ENCODE data around the gene ADGB. TPM values are rescaled to one million over a fixed set of nuclear protein-coding genes. Genes with fewer than 3 reads are reported as not detected.

The ADGB gene
- total RNA-seq, 1 experiment from 2014 or later, result not detected

DNA sequence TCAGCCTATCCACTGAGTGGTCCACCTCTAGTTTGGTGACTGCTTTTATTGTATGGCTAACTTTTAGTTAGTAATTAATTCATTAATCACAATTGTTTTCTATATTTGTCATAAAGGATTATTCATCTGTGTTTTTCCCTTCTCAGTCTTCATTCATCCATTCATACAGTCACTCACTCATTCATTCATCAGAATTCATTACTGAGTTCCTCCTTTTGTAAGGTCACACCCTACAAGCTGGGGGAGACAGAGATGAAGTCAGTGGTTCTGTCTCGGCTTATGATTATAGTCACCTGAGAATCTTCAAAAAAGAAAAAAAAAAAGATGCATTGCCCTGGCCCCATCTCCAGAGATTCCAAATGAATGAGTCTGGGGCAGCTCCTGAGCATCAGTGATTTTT, 257.1 kb downstream of the ADGB start:
- Histone ChIP-seq H3K4me3 (ENCODE audit: low read length) (no peak overlapping the region), H4K20me1 (ENCODE audit: low read length) (no peaks in the 10 kb centered on the region), H3K9me3 (ENCODE audit: low read length) (no peaks in the 10 kb centered on the region), H3K36me3 (ENCODE audit: low read depth, low read length) (no peaks in the 10 kb centered on the region), H3F3A (ENCODE audit: low read length, unreplicated experiment) (no peaks in the 10 kb centered on the region), H3K27me3 (ENCODE audit: low read length) (no peaks in the 10 kb centered on the region), H3K9ac (ENCODE audit: low read length) (no peak overlapping the region), H3K4me2 (ENCODE audit: low read length) (no peak overlapping the region), H3K9me2 (replicated peaks; ENCODE audit: low read length) (no peaks in the 10 kb centered on the region), H3K4me1 (ENCODE audit: insufficient read depth, low read length) (peaks cover 5% of the 10 kb centered on the region; the same call in 1 of the 2 replicates), H2AFZ (ENCODE audit: low read length) (no peak overlapping the region), H3K27ac (ENCODE audit: low read length) (no peak overlapping the region), H3K79me2 (ENCODE audit: low read length) (no peaks in the 10 kb centered on the region)
- no peak for DNase-seq
- ATAC-seq, result no peak
- intact Hi-C loops (cut with micrococcal nuclease), result no loop called here
- POLR2A ChIA-PET (ENCODE audit: unreplicated experiment), result no interaction called here
- CTCF ChIA-PET, result no interaction called here
- TF ChIP-seq EZH2phosphoT487 (IDR thresholded peaks at IDR 0.05; ENCODE audit: borderline replicate concordance, low read length), result no peak
- no peak for TF ChIP-seq EZH2 (IDR thresholded peaks at IDR 0.05; ENCODE audit: low read length, unreplicated experiment)
- TF ChIP-seq, protein P1, sequence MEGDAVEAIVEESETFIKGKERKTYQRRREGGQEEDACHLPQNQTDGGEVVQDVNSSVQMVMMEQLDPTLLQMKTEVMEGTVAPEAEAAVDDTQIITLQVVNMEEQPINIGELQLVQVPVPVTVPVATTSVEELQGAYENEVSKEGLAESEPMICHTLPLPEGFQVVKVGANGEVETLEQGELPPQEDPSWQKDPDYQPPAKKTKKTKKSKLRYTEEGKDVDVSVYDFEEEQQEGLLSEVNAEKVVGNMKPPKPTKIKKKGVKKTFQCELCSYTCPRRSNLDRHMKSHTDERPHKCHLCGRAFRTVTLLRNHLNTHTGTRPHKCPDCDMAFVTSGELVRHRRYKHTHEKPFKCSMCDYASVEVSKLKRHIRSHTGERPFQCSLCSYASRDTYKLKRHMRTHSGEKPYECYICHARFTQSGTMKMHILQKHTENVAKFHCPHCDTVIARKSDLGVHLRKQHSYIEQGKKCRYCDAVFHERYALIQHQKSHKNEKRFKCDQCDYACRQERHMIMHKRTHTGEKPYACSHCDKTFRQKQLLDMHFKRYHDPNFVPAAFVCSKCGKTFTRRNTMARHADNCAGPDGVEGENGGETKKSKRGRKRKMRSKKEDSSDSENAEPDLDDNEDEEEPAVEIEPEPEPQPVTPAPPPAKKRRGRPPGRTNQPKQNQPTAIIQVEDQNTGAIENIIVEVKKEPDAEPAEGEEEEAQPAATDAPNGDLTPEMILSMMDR (conservative IDR thresholded peaks at IDR 0.05; ENCODE audit: low read depth, low read length), result no peak
- BruUV-seq (replicated peaks), result no TSS peak

DNA sequence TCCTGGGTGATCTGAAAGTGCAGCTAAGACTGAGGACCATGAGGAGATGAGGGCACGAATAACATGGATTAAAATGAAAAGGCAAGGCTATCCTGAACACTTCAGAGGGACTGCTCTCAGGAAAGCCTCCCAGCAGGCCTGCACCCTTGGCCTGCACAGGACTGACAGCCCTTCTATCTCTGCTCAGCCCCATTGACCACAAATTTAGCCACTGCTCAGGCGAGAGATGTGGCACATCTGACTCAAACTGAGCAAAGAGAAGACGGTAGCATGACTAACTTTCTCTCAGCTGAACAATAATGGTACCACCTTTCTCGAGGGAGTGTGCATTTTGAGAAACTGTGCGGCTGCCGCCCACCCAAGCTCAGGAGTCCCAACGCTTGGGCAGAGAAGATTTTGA, 257.5 kb downstream of the ADGB start:
- Histone ChIP-seq H3K9ac (ENCODE audit: low read length) (no peak overlapping the region), H3K79me2 (ENCODE audit: low read length) (no peaks in the 10 kb centered on the region), H3K4me2 (ENCODE audit: low read length) (no peak overlapping the region), H3K27ac (ENCODE audit: low read length) (no peak overlapping the region), H3K9me3 (ENCODE audit: low read length) (no peaks in the 10 kb centered on the region), H2AFZ (ENCODE audit: low read length) (no peak overlapping the region), H3K4me3 (ENCODE audit: low read length) (no peak overlapping the region), H3K27me3 (ENCODE audit: low read length) (no peaks in the 10 kb centered on the region), H3K36me3 (ENCODE audit: low read depth, low read length) (no peaks in the 10 kb centered on the region), H4K20me1 (ENCODE audit: low read length) (no peaks in the 10 kb centered on the region), H3K9me2 (replicated peaks; ENCODE audit: low read length) (no peaks in the 10 kb centered on the region), H3F3A (ENCODE audit: low read length, unreplicated experiment) (no peaks in the 10 kb centered on the region), H3K4me1 (ENCODE audit: insufficient read depth, low read length) (peaks cover 5% of the 10 kb centered on the region; the same call in 1 of the 2 replicates)
- CTCF ChIA-PET, result no interaction called here
- no TSS peak for BruUV-seq (replicated peaks)
- ATAC-seq (no peak), DNase-seq (no peak)
- intact Hi-C loops (cut with micrococcal nuclease), result no loop called here
- POLR2A ChIA-PET (ENCODE audit: unreplicated experiment), result no interaction called here
- TF ChIP-seq, protein P1 (conservative IDR thresholded peaks at IDR 0.05; ENCODE audit: low read depth, low read length), result no peak
- no peak for TF ChIP-seq EZH2phosphoT487 (IDR thresholded peaks at IDR 0.05; ENCODE audit: borderline replicate concordance, low read length)
- no peak for TF ChIP-seq EZH2 (IDR thresholded peaks at IDR 0.05; ENCODE audit: low read length, unreplicated experiment)

DNA sequence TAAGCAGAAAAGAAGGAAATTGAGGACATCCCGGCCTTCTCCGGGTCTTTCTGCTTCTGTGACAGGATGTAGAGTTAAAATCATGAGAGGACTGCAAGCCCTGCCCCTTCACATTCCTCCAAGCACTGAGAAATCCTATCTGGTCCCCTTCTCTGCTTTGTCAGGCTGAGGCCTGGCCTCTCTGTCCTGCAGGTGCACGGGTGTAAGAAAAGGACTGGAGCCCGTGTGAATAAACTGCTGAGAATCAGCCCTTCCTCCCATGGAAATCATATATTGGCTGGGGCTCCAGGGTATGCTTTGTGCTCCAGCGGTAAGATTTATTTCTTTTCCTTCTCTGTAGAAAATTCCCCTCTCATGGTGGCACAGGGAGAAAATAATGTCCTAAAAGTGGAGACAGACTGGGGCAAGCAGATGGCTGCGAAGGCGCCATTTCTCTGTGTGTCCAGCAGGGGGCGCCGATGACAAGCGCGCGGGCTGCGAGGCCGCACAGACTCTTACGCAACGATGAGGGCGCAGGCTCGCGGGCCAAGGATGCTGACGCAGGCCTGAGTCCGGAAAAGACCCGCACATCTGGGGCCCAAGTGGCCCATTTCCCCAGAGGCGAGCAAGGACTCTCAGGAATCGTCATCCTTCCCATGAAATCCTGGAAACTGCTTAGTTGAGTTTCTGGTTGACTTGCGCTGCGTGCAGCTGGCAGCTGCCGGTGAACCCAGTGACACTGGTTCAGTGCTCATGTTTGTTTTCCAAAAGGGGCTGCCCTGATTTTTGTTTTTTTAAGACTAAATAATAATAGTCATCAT, 258.6 kb downstream of the ADGB start:
- Histone ChIP-seq H3K4me1 (ENCODE audit: insufficient read depth, low read length) (no peaks in the 10 kb centered on the region; the same call in 1 of the 2 replicates), H3K4me3 (ENCODE audit: low read length) (peak overlapping the region; percentile 42; the same call in 1 of the 2 replicates), H4K20me1 (ENCODE audit: low read length) (no peaks in the 10 kb centered on the region), H3K9me2 (replicated peaks; ENCODE audit: low read length) (no peaks in the 10 kb centered on the region), H3K27me3 (ENCODE audit: low read length) (no peaks in the 10 kb centered on the region), H3K36me3 (ENCODE audit: low read depth, low read length) (no peaks in the 10 kb centered on the region), H3K9me3 (ENCODE audit: low read length) (no peaks in the 10 kb centered on the region), H3K27ac (ENCODE audit: low read length) (no peak overlapping the region), H2AFZ (ENCODE audit: low read length) (peak overlapping the region; percentile 74), H3K4me2 (ENCODE audit: low read length) (peak overlapping the region; percentile 76), H3K9ac (ENCODE audit: low read length) (no peak overlapping the region), H3F3A (ENCODE audit: low read length, unreplicated experiment) (no peaks in the 10 kb centered on the region), H3K79me2 (ENCODE audit: low read length) (no peaks in the 10 kb centered on the region)
- TF ChIP-seq, protein P1 (conservative IDR thresholded peaks at IDR 0.05; ENCODE audit: low read depth, low read length), result peak; percentile 89
- TF ChIP-seq EZH2 (IDR thresholded peaks at IDR 0.05; ENCODE audit: low read length, unreplicated experiment) (no peak), EZH2phosphoT487 (IDR thresholded peaks at IDR 0.05; ENCODE audit: borderline replicate concordance, low read length) (no peak)
- CTCF ChIA-PET, result no interaction called here
- intact Hi-C loops (cut with micrococcal nuclease), result no loop called here
- ATAC-seq, result peak; percentile 96
- DNase-seq, result peak; percentile 65
- no TSS peak for BruUV-seq (replicated peaks)
- POLR2A ChIA-PET (ENCODE audit: unreplicated experiment), result interaction anchor here (0.6 kb wide), 1 partner anchor 794 kb away, joined by 4 read pairs; no protein-coding TSS in a partner anchor
